MM.1S (cell line): ENCODE measurements around the gene TRAPPC4.

Experiments used
- CTCF ChIP-seq: fragments of 300-600 bp; sonication (generic); IDR thresholded peaks from 2 replicates; pipeline ENCODE4 v1.5.1; 2016; ENCODE audit warnings: antibody characterized with exemption, low read length, mixed read lengths
- EZH2 ChIP-seq: fragments of 300-600 bp; sonication (generic); optimal IDR thresholded peaks from 2 replicates; pipeline ENCODE3; 2017; ENCODE audit warnings: low read depth, mild to moderate bottlenecking, antibody characterized with exemption, low read length, mixed read lengths
- EZH2phosphoT487 ChIP-seq: fragments of 300-600 bp; sonication (generic); IDR thresholded peaks from 2 replicates; pipeline ENCODE4 v1.6.1; 2018; ENCODE audit warnings: antibody characterized with exemption, low read length

DNA sequence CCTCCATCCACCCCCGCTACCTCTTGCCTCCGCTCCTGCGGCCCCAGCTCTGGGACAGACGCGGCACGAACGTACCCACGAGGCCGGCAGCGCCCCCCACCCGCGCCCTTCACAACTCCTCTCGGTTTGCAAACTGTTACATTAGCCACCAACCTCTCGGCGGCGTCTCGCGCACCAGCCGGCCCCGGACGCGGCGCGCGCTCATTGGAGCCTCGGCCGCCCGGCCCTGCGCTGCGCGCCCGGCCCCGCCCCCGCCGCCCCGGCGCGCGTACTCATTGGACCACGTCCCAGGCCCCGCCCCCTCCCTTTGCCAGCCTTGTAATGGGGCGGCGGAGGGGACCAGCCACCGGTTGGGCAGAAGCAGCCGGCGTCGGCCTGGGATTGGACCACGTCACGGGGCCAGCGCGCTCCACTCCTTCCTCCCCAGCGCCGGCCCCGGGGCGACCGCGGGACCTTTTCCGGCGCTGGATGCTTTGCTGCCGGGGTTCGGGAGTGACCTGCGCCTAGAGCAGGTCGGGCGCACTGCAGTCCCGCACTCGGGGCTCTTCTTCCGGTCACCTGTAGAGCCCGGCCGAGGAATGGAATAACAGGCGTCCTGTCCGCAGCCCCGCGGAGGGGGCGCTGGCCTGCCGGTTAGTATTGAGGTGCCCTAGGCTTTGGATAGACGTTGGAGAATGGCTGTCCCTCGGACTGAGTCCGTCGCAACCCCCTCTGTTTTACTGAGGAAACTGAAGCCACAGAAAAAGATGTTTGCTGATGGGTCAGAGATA, 38.6 kb downstream of the TRAPPC4 start, which contains the start of gene HYOU1:
- TF ChIP-seq CTCF, result peak; percentile 30
- TF ChIP-seq EZH2phosphoT487, result no peak
- no peak for TF ChIP-seq EZH2
